ENCODE measurements around the gene CYP27C1.

CYP27C1 gene

GRCh38 chr2:127146820-127147502, 73.1 kb downstream of the CYP27C1 start:
- DNase-seq = no peak

DNA sequence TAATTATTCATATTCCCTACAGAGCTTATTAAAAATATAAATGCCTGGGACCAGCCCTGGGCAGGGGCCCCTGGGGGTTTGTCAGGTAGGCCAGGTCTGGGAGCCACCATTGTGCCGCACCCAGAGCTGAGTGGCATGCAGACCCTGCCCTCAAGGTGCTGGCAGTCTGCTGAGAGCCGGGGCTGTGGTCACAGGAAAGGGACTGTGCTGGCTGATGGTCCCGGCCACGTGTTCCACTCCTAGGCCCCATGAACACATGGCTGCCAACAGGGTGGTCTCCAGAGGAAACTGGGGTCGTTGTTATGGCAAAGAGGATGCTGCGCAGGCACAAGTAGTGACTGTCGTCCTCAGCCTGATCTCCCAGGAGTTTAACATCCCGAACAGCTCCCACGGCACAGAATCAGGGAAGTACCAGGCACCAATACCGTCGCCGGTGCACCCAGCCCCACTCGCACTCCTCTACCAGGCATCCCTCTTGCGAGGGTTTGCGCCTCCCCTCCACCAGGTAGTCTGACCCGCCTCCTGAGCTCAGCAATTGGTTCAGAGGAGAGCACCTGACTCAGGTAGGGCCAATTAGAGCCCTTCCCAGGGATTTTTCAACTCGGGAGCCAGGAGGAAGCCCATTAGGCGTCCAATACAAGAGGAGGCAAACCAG, 73.9 kb downstream of the CYP27C1 start:
- no peak for DNase-seq

DNA sequence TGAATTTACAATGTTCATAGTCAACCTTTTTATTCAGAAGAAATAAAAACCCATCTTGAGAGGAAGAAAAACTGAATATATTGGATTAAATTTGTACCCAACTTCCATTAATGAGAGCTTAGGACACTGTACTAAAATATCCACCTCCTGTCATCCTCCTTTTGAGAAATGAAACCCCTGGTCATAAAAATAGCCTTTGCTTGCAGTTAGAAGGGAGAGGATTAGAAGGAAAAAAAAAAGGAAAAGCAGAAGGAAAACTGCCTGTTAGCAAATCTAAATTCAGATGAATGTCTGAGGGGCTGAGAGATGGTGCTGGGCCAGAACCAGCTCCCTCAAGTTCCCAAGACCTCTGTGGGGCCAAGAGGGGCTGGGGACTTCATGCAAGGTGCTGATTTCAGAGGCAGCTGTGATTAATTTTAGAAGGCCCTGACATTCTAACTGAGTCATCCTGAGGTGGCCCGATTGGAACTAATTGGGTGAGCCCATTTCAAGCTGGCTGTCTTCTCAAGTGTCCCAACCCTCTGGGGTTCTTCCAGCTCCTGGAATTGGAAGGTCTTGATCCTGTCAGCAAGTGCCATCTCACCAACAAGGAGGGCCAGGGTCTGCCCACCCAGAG, 74.7 kb downstream of the CYP27C1 start:
- no peak for DNase-seq

DNA sequence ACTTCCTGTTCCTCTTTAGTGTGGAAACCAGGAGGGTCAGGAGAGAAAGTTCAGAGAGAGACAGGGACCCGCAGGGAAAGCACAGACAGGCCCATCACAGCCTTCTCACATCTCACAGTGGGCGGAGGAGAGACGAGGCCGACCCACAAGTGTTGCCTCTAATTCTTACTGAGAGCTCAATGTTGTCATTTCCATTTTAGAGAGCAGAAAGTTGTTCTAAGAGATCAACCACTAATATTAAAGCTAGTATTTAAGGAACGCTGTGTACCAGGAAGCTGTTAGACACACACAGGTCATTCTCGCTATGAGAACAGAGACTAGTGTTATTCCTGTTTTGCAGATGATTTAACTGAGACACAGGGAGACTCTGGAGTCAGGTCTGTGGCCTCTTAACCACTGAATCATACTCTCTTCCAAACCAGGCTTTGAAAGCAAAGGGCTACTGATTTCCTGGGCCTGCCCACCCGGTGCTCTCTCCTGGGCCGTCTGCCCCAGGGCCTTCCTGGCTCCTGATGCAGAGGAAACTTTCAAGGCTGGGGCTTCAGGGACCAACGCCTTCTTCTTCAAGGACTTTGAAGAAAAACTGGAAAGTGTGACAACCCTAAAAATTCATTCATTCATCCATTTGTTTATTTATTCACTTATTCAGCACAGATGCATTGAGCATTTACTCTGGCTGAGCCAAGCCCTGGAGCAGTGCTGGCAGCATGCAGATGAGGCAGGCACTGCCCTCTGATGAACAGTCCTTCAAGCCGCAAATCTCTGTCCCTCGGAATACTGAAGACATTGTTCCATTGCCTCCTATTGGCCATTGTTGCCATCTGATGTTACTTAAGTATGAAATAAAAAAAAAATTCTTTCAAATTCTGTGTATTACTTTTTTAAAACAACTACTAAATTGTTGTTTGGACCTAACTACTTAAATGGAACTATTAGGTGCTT, 76.0 kb downstream of the CYP27C1 start:
- no peak for DNase-seq

GRCh38 chr2:127142663-127143630, 77.2 kb downstream of the CYP27C1 start:
- DNase-seq = no peak

DNA sequence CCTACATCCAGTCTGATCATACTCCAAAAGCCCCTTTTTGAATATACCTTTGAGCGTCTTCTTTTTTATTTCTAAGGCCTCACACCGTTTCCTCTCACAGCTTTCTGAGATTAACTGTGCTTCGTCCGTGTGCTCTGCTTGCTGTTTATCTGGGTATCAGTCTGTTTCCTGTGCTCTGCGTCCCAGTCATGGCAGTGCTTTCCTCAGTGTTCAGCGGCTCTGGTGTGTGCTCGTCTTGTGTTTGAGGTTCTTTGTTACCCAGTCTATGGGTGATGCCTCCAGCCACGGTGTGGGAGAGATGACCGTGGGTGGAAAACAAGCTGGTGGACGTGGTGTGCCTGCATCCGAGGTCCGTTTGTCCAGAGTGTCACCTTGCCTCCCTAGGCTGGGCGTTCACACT, 79.6 kb downstream of the CYP27C1 start:
- no peak for DNase-seq

- no peak for DNase-seq
Observed at GRCh38 chr2:127139766-127140165, 80.3 kb downstream of the CYP27C1 start.

- no peak for DNase-seq
Observed at GRCh38 chr2:127138281-127138680, 81.8 kb downstream of the CYP27C1 start.

DNA sequence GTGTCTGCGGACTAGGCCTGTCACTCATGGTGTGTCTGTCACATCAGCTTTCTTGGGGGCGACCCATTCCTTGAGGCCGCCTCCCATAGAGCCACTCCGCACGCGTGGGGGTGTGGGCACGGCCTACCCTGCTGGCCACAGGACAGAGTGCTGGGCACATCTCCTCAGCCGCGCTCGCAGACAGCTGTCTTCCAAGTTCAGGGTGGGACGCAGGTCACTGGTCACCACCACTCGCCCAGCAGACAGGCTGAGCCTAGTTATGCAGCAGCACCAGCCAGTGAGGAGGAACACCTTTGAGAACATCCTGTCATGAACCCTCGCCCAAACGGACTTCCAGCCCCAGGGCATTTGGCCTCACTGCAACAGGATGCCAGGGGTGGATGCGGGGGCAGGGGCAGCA, 82.4 kb downstream of the CYP27C1 start:
- DNase-seq = no peak

GRCh38 chr2:127137225-127137624, 82.9 kb downstream of the CYP27C1 start:
- no peak for DNase-seq

- peak; percentile 2 for DNase-seq
Observed at GRCh38 chr2:127134833-127135830, 85.0 kb downstream of the CYP27C1 start.

DNA sequence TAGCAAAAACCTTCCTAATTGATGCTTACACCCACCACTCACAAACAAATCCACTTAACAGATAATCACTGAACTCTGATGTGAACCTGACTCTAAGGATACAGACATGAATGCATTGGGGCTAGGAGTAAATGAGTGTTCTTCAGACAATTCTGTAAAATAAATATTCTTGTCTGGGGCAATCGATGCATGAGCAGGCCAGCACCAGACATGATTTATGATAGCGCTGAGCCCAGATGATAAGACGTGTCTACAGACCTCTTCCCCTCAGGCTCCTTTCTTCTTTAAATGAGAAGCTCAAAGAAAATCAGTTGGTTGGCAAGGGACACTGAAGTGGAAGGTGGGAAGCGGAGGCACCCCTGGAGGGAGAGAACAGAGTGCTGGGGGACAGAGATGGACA, 85.9 kb downstream of the CYP27C1 start:
- DNase-seq = no peak
